Measurements from ENCODE around the gene MVD. TPM values are rescaled to one million over a fixed set of nuclear protein-coding genes. Genes with fewer than 3 reads are reported as not detected.
"Not testable (repeated sequence)": the region's sequence is repeated elsewhere in the genome, so short reads cannot be mapped to it uniquely, and the experiment has no call there.

MVD gene
- polyA plus RNA-seq, 5 donors = 21.2 to 52.9 (median 28.6) TPM

- no peak for DNase-seq
Observed at GRCh38 chr16:88610080-88610479, 52.8 kb downstream of the MVD start.

GRCh38 chr16:88609426-88609825 is 53.5 kb downstream of the MVD start:
- not testable (repeated sequence) for DNase-seq

- no peak for DNase-seq
Observed at GRCh38 chr16:88608076-88608475, 54.8 kb downstream of the MVD start.

- DNase-seq = no peak
Observed at GRCh38 chr16:88606148-88606757, 56.6 kb downstream of the MVD start.

GRCh38 chr16:88605186-88606147 is 57.4 kb downstream of the MVD start:
- DNase-seq = no peak

- DNase-seq = no peak
Observed at GRCh38 chr16:88602091-88602490, 60.8 kb downstream of the MVD start.

Other genes with a start within 250 kb of the MVD start
- gene ZFPM1, start 209.8 kb downstream of the MVD start, polyA plus RNA-seq (ENCODE audit: insufficient read depth in 1 of 5, insufficient read length in 5 of 5, low replicate concordance in 1 of 5) = 1 to 10 TPM; 2.1 to 5.5 (median 2.8) TPM
- gene ZC3H18, start 92.7 kb downstream of the MVD start, polyA plus RNA-seq (ENCODE audit: insufficient read depth in 1 of 5, insufficient read length in 5 of 5, low replicate concordance in 1 of 5) = 10 to 100 TPM; 31.0 to 47.2 (median 38.7) TPM
- under 1 TPM in 1 of 5 donors, not detected in 4; 0.10 TPM for gene IL17C, start 24.5 kb downstream of the MVD start, polyA plus RNA-seq (ENCODE audit: insufficient read depth in 1 of 5, insufficient read length in 5 of 5, low replicate concordance in 1 of 5)
- 100 to 1,000 TPM in 1 of 5 donors, 10 to 100 TPM in 4; 47.8 to 149 (median 69.4) TPM for gene CYBA, start 12.0 kb downstream of the MVD start, polyA plus RNA-seq (ENCODE audit: insufficient read depth in 1 of 5, insufficient read length in 5 of 5, low replicate concordance in 1 of 5)
- 1 to 10 TPM in 4 of 5 donors, under 1 TPM in 1; 0.84 to 2.4 (median 1.4) TPM for gene SNAI3, start 23.4 kb upstream of the MVD start, polyA plus RNA-seq (ENCODE audit: insufficient read depth in 1 of 5, insufficient read length in 5 of 5, low replicate concordance in 1 of 5)
- gene RNF166, start 43.3 kb upstream of the MVD start, polyA plus RNA-seq (ENCODE audit: insufficient read depth in 1 of 5, insufficient read length in 5 of 5, low replicate concordance in 1 of 5) = 10 to 100 TPM; 12.1 to 22.1 (median 14.0) TPM
- 10 to 100 TPM in 3 of 5 donors, 1 to 10 TPM in 2; 7.9 to 19.2 (median 13.4) TPM for gene CTU2, start 43.4 kb upstream of the MVD start, polyA plus RNA-seq (ENCODE audit: insufficient read depth in 1 of 5, insufficient read length in 5 of 5, low replicate concordance in 1 of 5)
- gene PIEZO1, start 122.1 kb upstream of the MVD start, polyA plus RNA-seq (ENCODE audit: insufficient read depth in 1 of 5, insufficient read length in 5 of 5, low replicate concordance in 1 of 5) = 100 to 1,000 TPM in 1 of 5 donors, 10 to 100 TPM in 4; 54.1 to 115 (median 76.2) TPM
- gene CDT1, start 140.7 kb upstream of the MVD start, polyA plus RNA-seq (ENCODE audit: insufficient read depth in 1 of 5, insufficient read length in 5 of 5, low replicate concordance in 1 of 5) = 10 to 100 TPM; 11.9 to 17.3 (median 12.9) TPM
- gene APRT, start 148.8 kb upstream of the MVD start, polyA plus RNA-seq (ENCODE audit: insufficient read depth in 1 of 5, insufficient read length in 5 of 5, low replicate concordance in 1 of 5) = 100 to 1,000 TPM in 1 of 5 donors, 10 to 100 TPM in 4; 63.4 to 131 (median 73.6) TPM
- gene GALNS, start 193.9 kb upstream of the MVD start, polyA plus RNA-seq (ENCODE audit: insufficient read depth in 1 of 5, insufficient read length in 5 of 5, low replicate concordance in 1 of 5) = 10 to 100 TPM; 19.8 to 33.1 (median 26.7) TPM
- gene TRAPPC2L, start 194.0 kb upstream of the MVD start, polyA plus RNA-seq (ENCODE audit: insufficient read depth in 1 of 5, insufficient read length in 5 of 5, low replicate concordance in 1 of 5) = 10 to 100 TPM; 69.2 to 88.7 (median 75.5) TPM
- gene PABPN1L, start 203.6 kb upstream of the MVD start, polyA plus RNA-seq (ENCODE audit: insufficient read depth in 1 of 5, insufficient read length in 5 of 5, low replicate concordance in 1 of 5) = under 1 TPM in 2 of 5 donors, not detected in 3; 0.13 to 0.25 TPM

Measured in right lung (tissue), 5 donors.